BJ (cell line): ENCODE measurements around the gene FZD2. TPM values are rescaled to one million over a fixed set of nuclear protein-coding genes. Genes with fewer than 3 reads are reported as not detected.

Experiments used
- CTCF ChIA-PET: fragments of 350-600 bp; formaldehyde crosslinking; extraction: SDS; loops from one replicate; lab custom pipeline; 2021; ENCODE audit warnings: antibody characterized with exemption, inconsistent platforms; lab: Yijun Ruan, JAX
- POLR2A ChIA-PET: fragments of 300-600 bp; sonication (Branson Sonifier 250); formaldehyde crosslinking; extraction: SDS; loops from one replicate; lab custom pipeline; 2021; ENCODE audit warnings: antibody characterized with exemption; lab: Charles Lee
- DNase-seq: peaks from one replicate; pipeline ENCODE4 v3.0.0-alpha.2; 2011; ENCODE audit warnings: low read depth
- H3K27me3 ChIP-seq: 2 replicates; pipeline ENCODE4 v1.6.0; 2011; ENCODE audit warnings: low read length; ENCODE audit not compliant: control insufficient read depth, insufficient read depth
- H3K36me3 ChIP-seq: 2 replicates; pipeline ENCODE4 v1.5.1; 2011; ENCODE audit warnings: low read length; ENCODE audit not compliant: control insufficient read depth, insufficient read depth
- H3K4me3 ChIP-seq: 2 replicates; pipeline ENCODE4 v1.5.1; 2011; ENCODE audit warnings: low read depth, mild to moderate bottlenecking, control low read depth, low read length
- CTCF ChIP-seq: IDR thresholded peaks from 2 replicates; pipeline ENCODE4 v1.5.1; 2011; ENCODE audit warnings: low read depth, mild to moderate bottlenecking, control low read depth, inconsistent platforms, low read length, moderate library complexity; ENCODE audit not compliant: insufficient read depth
- polyA plus RNA-seq: library from polyadenylated mRNA; depleted of rRNA; stranded (reverse); fragments of >200 nt; gene quantifications from 2 replicates; pipeline ENCODE4 v1.2.3, GENCODE V29; 2011

FZD2 gene
- polyA plus RNA-seq, 1 experiment = 93.1 TPM

DNA sequence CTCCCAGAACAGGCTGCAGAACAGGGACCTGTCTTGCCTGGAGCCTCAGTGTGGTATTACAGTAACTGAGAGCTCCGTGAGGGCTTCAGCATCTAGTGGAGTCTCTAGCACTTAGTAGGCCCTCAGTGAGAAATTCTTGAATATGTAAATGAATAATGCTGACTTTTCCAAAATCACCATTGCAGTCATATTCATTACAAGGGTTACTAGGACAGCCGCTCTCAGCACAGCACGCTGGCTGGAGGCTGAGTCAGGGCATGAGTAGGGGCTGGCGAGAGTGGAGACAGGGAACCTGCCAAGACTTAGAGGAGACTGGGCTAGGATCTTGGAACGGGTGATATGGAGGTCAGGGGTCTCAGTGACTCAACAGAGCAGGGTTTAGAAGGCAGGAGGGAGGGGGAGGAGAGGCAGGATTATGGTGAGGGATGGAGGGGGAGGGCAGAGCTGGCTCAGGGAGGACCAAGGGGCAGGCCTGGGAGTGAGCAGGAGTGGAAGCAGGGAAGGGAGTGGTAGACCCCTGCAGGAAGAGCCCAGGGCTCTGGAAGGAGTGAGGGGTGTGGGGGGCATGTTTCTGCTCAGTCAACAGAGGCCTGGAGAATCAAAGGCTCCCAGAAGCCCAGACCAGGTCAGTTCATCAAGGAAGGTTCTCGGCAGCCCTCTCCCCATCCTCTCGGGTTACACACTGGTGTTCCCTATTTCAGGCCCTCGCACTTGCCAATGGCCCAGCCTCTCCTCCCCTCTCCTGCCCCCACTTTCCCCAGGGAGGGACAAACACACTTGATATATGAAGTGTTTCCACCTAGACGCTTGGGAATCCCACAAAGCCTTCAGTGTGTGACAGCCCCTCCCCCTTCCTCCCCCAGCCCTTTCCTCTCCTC lies 42.3 kb downstream of the FZD2 start:
- POLR2A ChIA-PET = no interaction called here
- Histone ChIP-seq H3K36me3 (no peaks in the 10 kb centered on the region), H3K27me3 (no peaks in the 10 kb centered on the region), H3K4me3 (no peak overlapping the region)
- DNase-seq = peak; percentile 51
- CTCF ChIA-PET = interaction anchor here (1.1 to 1.2 kb wide), 2 partner anchors 12 to 66 kb away, joined by 4 read pairs; no protein-coding TSS in a partner anchor
- TF ChIP-seq CTCF = no peak

- Histone ChIP-seq H3K36me3 (no peaks in the 10 kb centered on the region), H3K27me3 (no peaks in the 10 kb centered on the region), H3K4me3 (no peak overlapping the region)
- no peak for DNase-seq
- TF ChIP-seq CTCF = no peak
- ChIA-PET POLR2A (no interaction called here), CTCF (no interaction called here)
These were observed 44.3 kb downstream of the FZD2 start for GRCh38 chr17:44601539-44601938.

DNA sequence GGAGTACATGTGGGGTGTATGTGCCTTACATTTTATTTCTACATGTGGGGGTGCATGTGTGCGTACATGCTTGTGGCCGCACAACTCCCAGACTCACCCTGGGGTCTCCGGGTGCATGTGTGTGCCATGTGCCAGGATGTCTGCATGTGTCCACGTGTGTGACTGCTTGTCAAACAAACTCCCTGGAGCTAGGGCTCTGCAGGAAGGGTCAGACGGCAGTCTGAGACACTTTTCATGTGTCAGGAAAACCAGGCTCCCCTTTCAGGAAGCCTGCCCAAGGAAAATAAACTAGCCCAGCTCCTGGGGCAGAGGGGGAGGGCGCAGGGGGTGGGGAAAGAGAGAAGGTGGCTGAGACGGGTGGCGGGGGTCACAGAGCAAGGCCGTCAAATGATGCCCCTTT lies 44.7 kb downstream of the FZD2 start:
- ChIA-PET CTCF (no interaction called here), POLR2A (no interaction called here)
- Histone ChIP-seq H3K27me3 (no peaks in the 10 kb centered on the region), H3K36me3 (no peaks in the 10 kb centered on the region), H3K4me3 (no peak overlapping the region)
- no peak for DNase-seq
- no peak for TF ChIP-seq CTCF

GRCh38 chr17:44602390-44602789 lies 45.1 kb downstream of the FZD2 start:
- no peak for TF ChIP-seq CTCF
- ChIA-PET CTCF (interaction anchor here (1.1 kb wide), 1 partner anchor 68 kb away, joined by 3 read pairs; no protein-coding TSS in a partner anchor), POLR2A (no interaction called here)
- no peak overlapping the region for H3K4me3 ChIP-seq
- H3K27me3 ChIP-seq = no peaks in the 10 kb centered on the region
- no peaks in the 10 kb centered on the region for H3K36me3 ChIP-seq
- DNase-seq = no peak

GRCh38 chr17:44602970-44603369 lies 45.7 kb downstream of the FZD2 start:
- Histone ChIP-seq H3K36me3 (no peaks in the 10 kb centered on the region), H3K4me3 (no peak overlapping the region), H3K27me3 (no peaks in the 10 kb centered on the region)
- no peak for TF ChIP-seq CTCF
- ChIA-PET POLR2A (no interaction called here), CTCF (interaction anchor here (1.1 kb wide), 1 partner anchor 69 kb away, joined by 3 read pairs; no protein-coding TSS in a partner anchor)
- DNase-seq = no peak
